Choroid plexus epithelial cell (primary cell): ENCODE results near the gene UQCRH.
"Not testable (repeated sequence)": the region's sequence is repeated elsewhere in the genome, so short reads cannot be mapped to it uniquely, and the experiment has no call there.

ENCODE experiments used
- DNase-seq: peaks from one replicate; pipeline ENCODE4 v3.0.0-alpha.2; 2010; ENCODE audit warnings: low read depth
- H3K4me3 ChIP-seq: 2 replicates; pipeline ENCODE4 v1.5.1; 2011; ENCODE audit warnings: low read depth, mild to moderate bottlenecking, control low read depth, low read length, moderate library complexity
- CTCF ChIP-seq: conservative IDR thresholded peaks from 2 replicates; pipeline ENCODE4 v1.5.1; 2011; ENCODE audit warnings: low read depth, mild to moderate bottlenecking, control low read depth, inconsistent platforms, low read length, moderate library complexity

The UQCRH gene

GRCh38 chr1:46362158-46362557 lies 58.7 kb downstream of the UQCRH start:
- no peak for TF ChIP-seq CTCF
- no peak for DNase-seq
- no peak overlapping the region for H3K4me3 ChIP-seq

GRCh38 chr1:46363121-46363520 lies 59.6 kb downstream of the UQCRH start:
- no peak for TF ChIP-seq CTCF
- no peak overlapping the region for H3K4me3 ChIP-seq
- DNase-seq = no peak

- TF ChIP-seq CTCF = no peak
- H3K4me3 ChIP-seq = no peak overlapping the region
- DNase-seq = no peak
Observed at GRCh38 chr1:46364612-46365011, 61.1 kb downstream of the UQCRH start.

- H3K4me3 ChIP-seq, DNase-seq: not testable (repeated sequence)
Observed at GRCh38 chr1:46365796-46366195, 62.3 kb downstream of the UQCRH start.
